Measurements from ENCODE around the gene ZNF516.

ZNF516 gene

DNA sequence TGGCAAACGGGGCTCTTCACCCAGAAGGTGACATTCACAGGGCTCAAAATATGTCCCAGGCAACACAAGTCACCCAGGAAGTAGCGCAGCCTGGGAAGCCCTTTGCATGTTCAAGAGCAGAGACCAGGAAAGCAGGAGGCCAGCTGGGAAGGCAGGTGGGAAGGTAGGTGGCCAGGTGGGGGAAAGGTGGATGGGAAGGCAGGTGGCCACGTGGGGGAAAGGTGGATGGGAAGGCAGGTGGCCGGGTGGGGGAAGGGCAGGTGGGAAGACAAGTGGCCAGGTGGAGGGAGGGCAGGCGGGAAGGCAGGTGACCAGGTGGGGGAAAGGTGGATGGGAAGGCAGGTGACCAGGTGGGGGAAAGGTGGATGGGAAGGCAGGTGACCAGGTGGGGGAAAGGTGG, 102.7 kb downstream of the ZNF516 start:
- no peak for DNase-seq

DNA sequence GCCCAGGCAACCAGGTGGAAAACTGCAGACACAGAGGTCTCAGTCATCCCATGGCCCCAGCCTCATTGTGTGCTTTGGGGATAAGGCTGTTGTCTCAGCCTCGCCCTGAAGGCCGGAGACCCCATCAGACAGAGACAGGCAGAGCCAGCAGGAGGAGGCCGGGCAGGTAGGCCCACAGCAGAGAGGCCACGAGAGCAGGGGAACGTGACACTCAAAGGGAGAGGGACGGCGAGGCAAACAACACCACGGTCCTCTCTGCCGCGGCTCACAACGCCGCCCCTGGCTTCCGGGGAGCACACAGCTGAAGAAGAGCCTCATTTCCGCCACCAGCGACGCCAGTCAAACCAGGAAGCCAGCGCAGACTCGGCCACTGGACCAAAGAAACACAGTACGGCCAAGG, 103.3 kb downstream of the ZNF516 start:
- no peak for DNase-seq

DNA sequence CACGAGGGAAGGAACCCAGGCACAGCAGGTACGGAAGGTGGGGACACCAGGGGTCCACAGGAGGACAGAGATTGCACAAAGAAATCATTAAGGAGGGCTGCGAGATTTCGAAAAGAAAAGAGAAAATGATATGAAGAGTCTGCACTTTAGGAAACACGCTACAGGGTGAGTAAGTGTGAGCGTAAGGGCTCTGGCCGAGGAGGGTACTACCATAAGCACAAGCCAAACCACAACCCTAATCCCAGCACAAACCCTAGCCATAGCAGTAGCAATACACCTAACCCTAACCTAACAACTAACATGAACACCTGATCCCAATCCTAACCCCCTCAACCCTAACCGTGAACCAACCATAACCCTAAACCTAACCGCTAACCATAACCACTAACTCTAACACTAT, 104.0 kb downstream of the ZNF516 start:
- no peak for DNase-seq

DNA sequence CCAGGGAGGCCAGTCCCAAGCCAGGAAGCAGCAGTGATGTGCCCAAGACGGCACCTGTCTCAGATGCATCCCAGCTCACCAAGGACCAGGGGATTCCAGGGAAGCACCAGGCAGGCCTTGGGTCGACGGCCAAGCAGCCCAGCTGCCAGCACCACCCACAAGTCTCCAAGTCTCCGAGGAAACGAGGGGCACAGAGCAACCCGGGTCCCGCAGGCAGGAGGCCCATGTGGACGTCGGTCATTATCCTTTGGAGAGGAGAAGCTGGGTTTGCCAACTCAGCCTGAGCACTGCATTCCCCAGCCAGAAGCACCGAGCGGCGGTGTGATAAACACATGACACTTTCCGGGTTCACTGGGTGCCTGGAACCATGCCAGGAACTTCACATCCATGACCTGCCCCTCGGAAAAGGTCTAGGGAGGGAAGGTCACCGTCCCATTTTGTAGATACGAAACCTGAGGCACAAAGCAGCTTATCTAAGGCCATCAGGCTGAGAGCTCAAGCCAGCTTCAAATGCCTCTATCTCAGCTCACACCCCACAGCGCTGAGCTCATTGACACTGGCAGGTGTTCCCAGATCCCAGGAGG, 104.5 kb downstream of the ZNF516 start:
- DNase-seq, result no peak

GRCh38 chr18:76389716-76390115, 105.3 kb downstream of the ZNF516 start:
- no peak for DNase-seq

GRCh38 chr18:76388891-76389423, 106.1 kb downstream of the ZNF516 start:
- no peak for DNase-seq

DNA sequence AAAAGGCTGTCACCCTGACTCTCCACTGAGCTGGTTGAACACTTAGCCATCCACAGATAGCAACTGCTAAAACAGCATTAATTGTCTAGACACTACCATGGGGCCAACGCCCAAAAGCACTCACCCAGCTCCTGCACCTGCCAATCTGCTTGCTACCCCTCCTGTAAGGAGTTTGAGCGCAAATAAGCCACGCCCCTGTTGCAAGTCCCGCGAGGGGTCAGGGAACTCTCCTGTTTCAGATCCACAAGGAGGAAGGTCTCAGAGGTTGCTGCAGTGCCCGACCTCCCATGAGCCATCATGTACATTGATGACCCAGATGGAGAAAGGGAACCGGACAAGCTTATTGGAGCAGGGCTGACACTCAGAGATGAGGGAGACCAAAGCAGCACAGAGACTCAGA, 106.8 kb downstream of the ZNF516 start:
- DNase-seq, result no peak

- no peak for DNase-seq
Measured at GRCh38 chr18:76387608-76388007, 107.4 kb downstream of the ZNF516 start.

GRCh38 chr18:76386886-76387285, 108.2 kb downstream of the ZNF516 start:
- no peak for DNase-seq

DNA sequence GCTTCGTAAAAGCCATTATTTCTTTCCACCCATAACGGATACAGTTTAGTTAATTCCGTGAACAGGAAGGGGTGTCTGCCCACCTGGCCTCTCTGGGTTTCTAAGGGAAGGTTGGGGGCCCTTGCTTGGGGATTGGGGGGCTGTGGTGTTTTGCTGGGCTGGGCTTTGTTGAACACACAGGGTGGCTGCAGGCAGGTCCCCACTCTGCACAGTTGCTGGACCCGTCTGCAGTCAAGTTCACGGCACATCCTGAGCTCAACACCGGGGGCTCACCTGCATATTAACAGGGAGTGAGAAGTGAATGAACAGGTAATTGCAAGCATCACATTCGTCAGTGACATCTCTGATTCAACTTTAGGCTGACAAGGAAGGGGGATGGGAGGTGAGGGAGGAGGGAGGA, 109.0 kb downstream of the ZNF516 start:
- DNase-seq, result no peak

GRCh38 chr18:76385681-76385975, 109.4 kb downstream of the ZNF516 start:
- DNase-seq, result no peak

GRCh38 chr18:76384861-76385680, 110.0 kb downstream of the ZNF516 start:
- no peak for DNase-seq

DNA sequence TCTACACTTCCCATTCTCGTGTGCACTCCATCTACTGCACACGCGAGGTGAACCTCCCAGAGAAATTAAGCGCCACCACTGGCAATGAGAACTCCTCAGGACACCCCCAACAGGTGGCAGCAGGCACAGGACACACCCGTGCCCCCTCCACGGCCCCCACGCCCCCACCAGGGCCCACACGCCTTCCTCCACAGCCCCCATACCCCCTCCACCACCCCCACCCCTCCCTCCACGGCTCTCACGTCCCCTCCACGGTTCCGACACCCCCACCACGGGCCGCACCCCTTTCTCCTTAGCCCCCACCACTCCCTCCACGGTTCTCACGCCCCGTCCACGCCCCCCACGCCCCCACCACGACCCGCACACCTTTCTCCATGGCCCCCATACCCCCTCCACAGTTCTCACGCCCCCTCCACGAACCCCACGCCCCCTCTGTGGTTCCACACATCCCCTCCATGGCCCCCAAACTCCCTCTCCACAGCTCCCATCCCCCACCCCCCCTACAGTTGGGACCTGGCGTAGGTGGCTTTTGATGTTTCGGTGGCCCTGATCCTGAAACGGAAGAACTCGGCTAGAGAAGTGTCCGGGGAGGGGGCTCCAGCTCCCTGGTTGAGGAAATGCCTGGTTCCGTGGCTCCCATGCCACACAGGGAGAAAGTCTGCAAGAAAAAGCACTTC, 110.8 kb downstream of the ZNF516 start:
- no peak for DNase-seq

- DNase-seq, result no peak
Measured at GRCh38 chr18:76383636-76384035, 111.4 kb downstream of the ZNF516 start.

DNA sequence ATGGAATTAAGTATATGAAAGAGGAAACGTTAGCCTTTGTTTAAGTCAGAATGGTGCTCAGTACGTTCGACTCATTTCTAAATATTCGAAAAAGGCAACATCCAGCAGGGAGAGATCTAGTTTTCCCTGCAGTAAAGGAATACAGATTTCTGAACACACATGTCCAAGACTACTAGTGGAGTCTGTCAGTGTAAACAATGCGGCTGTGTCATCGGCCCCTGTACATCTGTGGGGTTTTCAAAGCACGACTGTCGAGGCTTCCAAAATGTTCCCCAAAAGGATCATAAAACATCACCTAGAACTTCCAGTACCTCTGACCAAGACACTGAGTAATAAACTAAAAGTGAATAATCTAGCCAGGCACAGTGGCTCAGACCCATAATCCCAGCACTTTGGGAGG, 112.8 kb downstream of the ZNF516 start:
- no peak for DNase-seq

- no peak for DNase-seq
Measured at GRCh38 chr18:76380791-76381405, 114.1 kb downstream of the ZNF516 start.

GRCh38 chr18:76380127-76380729, 114.8 kb downstream of the ZNF516 start:
- no peak for DNase-seq

GRCh38 chr18:76379226-76380126, 115.6 kb downstream of the ZNF516 start:
- no peak for DNase-seq

DNA sequence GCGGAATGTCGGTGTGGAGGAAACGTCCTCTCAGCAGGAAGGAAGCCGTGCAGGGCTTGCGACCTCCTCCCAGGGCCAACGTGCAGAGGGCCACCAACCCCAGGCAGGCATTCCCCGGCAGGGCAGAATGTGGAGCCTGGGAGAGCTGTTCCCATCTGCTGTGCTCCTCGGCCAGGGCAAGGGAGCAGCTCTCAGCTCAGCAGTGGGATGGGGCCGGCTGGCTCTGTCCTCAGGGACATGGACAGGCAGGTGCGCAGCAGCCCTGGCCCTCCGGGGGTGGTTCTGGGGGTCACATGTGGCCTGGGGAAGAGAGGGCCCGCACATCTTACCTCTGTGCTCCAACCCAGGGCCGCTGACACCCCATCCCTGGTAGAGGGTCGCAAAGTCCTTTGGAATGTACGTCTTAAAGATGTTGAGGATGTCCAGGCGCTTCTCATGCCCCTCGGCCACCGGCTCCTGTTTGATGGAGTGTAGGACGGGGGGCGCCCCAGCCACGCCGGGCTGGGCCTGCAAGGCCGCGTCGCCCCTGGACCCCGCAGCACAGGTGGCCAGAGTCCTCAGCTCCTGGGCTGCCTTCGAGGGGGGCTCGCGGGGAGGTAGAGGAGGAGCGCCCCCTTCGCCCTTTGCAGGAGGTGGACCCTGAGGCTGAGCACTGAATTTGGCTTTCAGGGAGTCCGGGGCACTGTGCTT, 116.4 kb downstream of the ZNF516 start:
- no peak for DNase-seq

- DNase-seq, result no peak
Measured at GRCh38 chr18:76377359-76377756, 117.7 kb downstream of the ZNF516 start.

DNA sequence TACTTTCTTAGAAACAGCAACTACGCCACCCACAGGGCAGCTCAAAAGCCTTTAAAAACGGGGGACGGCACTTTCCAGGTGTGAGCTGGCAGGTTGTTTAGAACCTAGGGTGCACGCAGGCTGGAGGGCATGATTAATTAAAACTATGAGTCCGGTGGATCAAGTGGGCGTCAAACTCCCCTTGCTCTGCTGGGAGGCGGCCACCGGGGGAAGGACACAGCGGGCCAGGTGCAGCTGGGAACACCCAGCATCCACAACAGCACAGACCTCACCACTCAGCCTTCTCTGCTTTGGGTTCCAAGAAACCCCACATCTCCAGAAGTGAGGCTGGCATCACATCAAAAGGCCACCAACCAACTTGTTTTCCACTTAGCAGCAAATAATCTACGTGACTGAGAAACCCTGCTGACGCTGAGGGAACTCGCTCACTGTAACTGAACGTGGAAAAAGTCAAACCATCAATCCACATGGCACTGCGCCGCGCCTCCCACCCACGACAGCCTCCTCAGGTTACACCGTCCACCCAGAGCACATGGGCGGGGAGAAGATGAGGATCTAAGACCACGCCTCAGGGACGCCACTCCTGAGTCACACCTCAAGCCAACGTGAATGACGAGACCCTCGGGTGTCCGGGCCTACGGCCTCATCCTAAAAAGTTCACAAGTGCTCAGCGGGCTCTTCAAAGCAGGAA, 118.2 kb downstream of the ZNF516 start:
- no peak for DNase-seq
